IMR-90 (cell line): ENCODE measurements around the gene PLD3. TPM values are rescaled to one million over a fixed set of nuclear protein-coding genes. Genes with fewer than 3 reads are reported as not detected.

ENCODE experiments used
- ATAC-seq: fragments of 200-7000 bp; cut with Tn5 transposase; 2 replicates; pipeline ENCODE4 v1.9.1; 2020; ENCODE audit warnings: low read depth, mild to moderate bottlenecking, moderate library complexity
- BruUV-seq: library from RNA; stranded (reverse); fragments of 400-500 nt; replicated peaks from 2 replicates; lab custom pipeline; 2021; lab: Mats Ljungman, UMichigan
- CTCF ChIA-PET: fragments of 300-600 bp; formaldehyde crosslinking; extraction: SDS; loops from one replicate; lab custom pipeline; 2021; ENCODE audit warnings: antibody characterized with exemption; lab: Yijun Ruan, JAX
- POLR2A ChIA-PET: fragments of 300-600 bp; sonication (Branson Sonifier 250); formaldehyde crosslinking; loops from one replicate; lab custom pipeline; 2022; ENCODE audit warnings: antibody characterized with exemption; ENCODE audit not compliant: unreplicated experiment; lab: Charles Lee
- DNase-seq: peaks from one replicate; pipeline ENCODE4 v3.0.0; 2013
- H2AFZ ChIP-seq: replicated peaks from 2 replicates; pipeline ENCODE3; 2013; ENCODE audit warnings: low read length, mild to moderate bottlenecking; ENCODE audit not compliant: poor library complexity
- H2AK5ac ChIP-seq: 2 replicates; pipeline ENCODE4 v1.6.1; 2013; ENCODE audit warnings: low read depth, low read length, inconsistent platforms
- H2AK9ac ChIP-seq: replicated peaks from 2 replicates; pipeline ENCODE3; 2013; ENCODE audit warnings: mild to moderate bottlenecking, low read depth, low read length, moderate library complexity; ENCODE audit not compliant: poor library complexity
- H2BK120ac ChIP-seq: 2 replicates; pipeline ENCODE4 v1.6.1; 2013; ENCODE audit warnings: low read depth, low read length, inconsistent platforms
- H2BK15ac ChIP-seq: 3 replicates; pipeline ENCODE4 v1.6.1; 2013; ENCODE audit warnings: low read depth, low read length, inconsistent platforms
- H2BK20ac ChIP-seq: 2 replicates; pipeline ENCODE4 v1.6.1; 2013; ENCODE audit warnings: low read depth, mild to moderate bottlenecking, inconsistent platforms, low read length, moderate library complexity
- H2BK5ac ChIP-seq: 2 replicates; pipeline ENCODE4 v1.6.1; 2013; ENCODE audit warnings: mild to moderate bottlenecking, low read depth, low read length, inconsistent platforms; ENCODE audit not compliant: poor library complexity, severe bottlenecking
- H3K14ac ChIP-seq: replicated peaks from 2 replicates; pipeline ENCODE4 v1.6.1; 2013; ENCODE audit warnings: low read depth, low read length, inconsistent platforms
- H3K18ac ChIP-seq: 2 replicates; pipeline ENCODE4 v1.6.1; 2013; ENCODE audit warnings: low read depth, low read length, control low read depth
- H3K23ac ChIP-seq: 2 replicates; pipeline ENCODE4 v1.6.1; 2013; ENCODE audit warnings: low read depth, low read length, inconsistent platforms
- H3K27ac ChIP-seq: 2 replicates; pipeline ENCODE4 v1.5.1; 2013; ENCODE audit warnings: mild to moderate bottlenecking, control low read depth, low read length; ENCODE audit not compliant: insufficient read depth
- H3K27me3 ChIP-seq: 2 replicates; pipeline ENCODE4 v1.6.1; 2013; ENCODE audit warnings: low read length; ENCODE audit not compliant: control insufficient read depth, insufficient read depth
- H3K36me3 ChIP-seq: 2 replicates; pipeline ENCODE4 v1.6.1; 2013; ENCODE audit warnings: low read length, mixed read lengths; ENCODE audit not compliant: control insufficient read depth, insufficient read depth
- H3K4ac ChIP-seq: 2 replicates; pipeline ENCODE4 v1.6.1; 2013; ENCODE audit warnings: low read depth, low read length, inconsistent platforms
- H3K4me1 ChIP-seq: 2 replicates; pipeline ENCODE4 v1.6.1; 2013; ENCODE audit warnings: low read length, mixed read lengths; ENCODE audit not compliant: control insufficient read depth, insufficient read depth
- H3K4me2 ChIP-seq: 2 replicates; pipeline ENCODE4 v1.6.1; 2013; ENCODE audit warnings: low read depth, mild to moderate bottlenecking, control low read depth, low read length, moderate library complexity
- H3K4me3 ChIP-seq: 2 replicates; pipeline ENCODE4 v1.5.1; 2013; ENCODE audit warnings: low read depth, mild to moderate bottlenecking, control low read depth, low read length, moderate library complexity; ENCODE audit not compliant: insufficient read depth
- H3K56ac ChIP-seq: 2 replicates; pipeline ENCODE4 v1.6.1; 2013; ENCODE audit warnings: low read length, inconsistent platforms; ENCODE audit not compliant: insufficient read depth; ENCODE audit errors: extremely low read depth
- H3K79me1 ChIP-seq, 2 experiments: 2 replicates each; pipeline ENCODE4 v1.6.1; 2013; ENCODE audit warnings: low read length in 2 of 2, inconsistent platforms in 1 of 2, low read depth in 1 of 2
- H3K9ac ChIP-seq: 2 replicates; pipeline ENCODE4 v1.6.1; 2013; ENCODE audit warnings: low read depth, low read length, control low read depth
- H3K9me1 ChIP-seq: 2 replicates; pipeline ENCODE4 v1.6.1; 2013; ENCODE audit warnings: low read length, inconsistent platforms; ENCODE audit not compliant: insufficient read depth
- H3K9me3 ChIP-seq: 2 replicates; pipeline ENCODE4 v1.6.1; 2013; ENCODE audit warnings: low read length; ENCODE audit not compliant: control insufficient read depth, insufficient read depth
- H4K20me1 ChIP-seq: 2 replicates; pipeline ENCODE4 v1.6.1; 2013; ENCODE audit warnings: low read length, inconsistent platforms; ENCODE audit not compliant: insufficient read depth
- H4K5ac ChIP-seq: 2 replicates; pipeline ENCODE4 v1.6.1; 2013; ENCODE audit warnings: mild to moderate bottlenecking, low read depth, low read length, control low read depth
- H4K8ac ChIP-seq, 2 experiments: 2 replicates each; pipeline ENCODE4 v1.6.1; 2013; ENCODE audit warnings: low read depth in 2 of 2, low read length in 2 of 2, control low read depth in 1 of 2, inconsistent platforms in 1 of 2
- H4K91ac ChIP-seq: 2 replicates; pipeline ENCODE4 v1.6.1; 2013; ENCODE audit warnings: low read depth, low read length, inconsistent platforms; ENCODE audit not compliant: insufficient read depth
- CHD1 ChIP-seq: IDR thresholded peaks from 2 replicates; pipeline ENCODE4 v1.6.1; 2012; ENCODE audit warnings: low read depth, low read length, improper control_type of control experiment
- FOS ChIP-seq: fragments of 150-350 bp; IDR thresholded peaks from 2 replicates; pipeline ENCODE4 v1.6.1; 2016; ENCODE audit warnings: low read depth, low read length
- MAFK ChIP-seq: IDR thresholded peaks from 2 replicates; pipeline ENCODE4 v1.6.1; 2012; ENCODE audit warnings: low read depth, low read length, improper control_type of control experiment
- MAZ ChIP-seq: IDR thresholded peaks from 2 replicates; pipeline ENCODE4 v1.6.1; 2012; ENCODE audit warnings: low read depth, mild to moderate bottlenecking, low read length, improper control_type of control experiment, moderate library complexity, borderline replicate concordance
- MXI1 ChIP-seq: IDR thresholded peaks from 2 replicates; pipeline ENCODE4 v1.6.1; 2012; ENCODE audit warnings: low read depth, mild to moderate bottlenecking, low read length, moderate library complexity, borderline replicate concordance
- NFE2L2 ChIP-seq: fragments of 150-350 bp; IDR thresholded peaks from 2 replicates; pipeline ENCODE4 v1.6.1; 2016; ENCODE audit warnings: low read depth, mild to moderate bottlenecking, low read length
- RAD21 ChIP-seq: IDR thresholded peaks from 2 replicates; pipeline ENCODE4 v1.6.1; 2012; ENCODE audit warnings: low read length, improper control_type of control experiment
- RFX5 ChIP-seq: IDR thresholded peaks from 2 replicates; pipeline ENCODE4 v1.8.0; 2012; ENCODE audit warnings: low read depth, mild to moderate bottlenecking, low read length, moderate library complexity
- SMC3 ChIP-seq: fragments of 150-350 bp; IDR thresholded peaks from 2 replicates; pipeline ENCODE4 v1.6.1; 2016; ENCODE audit warnings: low read depth, mild to moderate bottlenecking, antibody characterized with exemption, low read length, moderate library complexity
- WGBS, 2 experiments: methylation state at CpG; one replicate each; pipeline versions ENCODE4 v1.1.5 to v1.1.7; 2013; ENCODE audit warnings: missing lambda C conversion rate in 2 of 2; ENCODE audit not compliant: insufficient read length in 1 of 2; ENCODE audit errors: extremely low coverage in 2 of 2; 5-methylcytosine and 5-hydroxymethylcytosine counted together
- dilution Hi-C: fragments of 300-500 bp; cut with HindIII; formaldehyde crosslinking; loops from one replicate; pipeline ENCODE4 v1.14.3; 2018; ENCODE audit warnings: low sequenced_read_pairs; ENCODE audit not compliant: unreplicated experiment
- in situ Hi-C: fragments of 300-500 bp; cut with MboI; formaldehyde crosslinking; loops from 3 replicates; pipeline ENCODE4 v1.14.3; 2019; ENCODE audit warnings: low sequenced_read_pairs, inconsistent platforms, mixed read lengths
- intact Hi-C: fragments of 100-400 bp; cut with micrococcal nuclease; formaldehyde crosslinking; loops from 2 replicates; pipeline ENCODE4 v1.10.0; 2022
- polyA plus RNA-seq, 3 experiments: library from polyadenylated mRNA; depleted of rRNA; stranded (reverse); fragments of >200 nt; gene quantifications; 2 replicates each; pipeline ENCODE4 v1.2.3, GENCODE V29; 2012; ENCODE audit warnings: low replicate concordance in 1 of 3
- total RNA-seq: library from RNA; depleted of rRNA; stranded (reverse); fragments of >200 nt; gene quantifications from 2 replicates; pipeline ENCODE4 v1.2.3, GENCODE V29; 2012
- TF ChIP-seq, protein P1 (sequence below): fragments of 150-350 bp; IDR thresholded peaks from 2 replicates; pipeline ENCODE4 v1.6.1; 2016; ENCODE audit warnings: low read depth, mild to moderate bottlenecking, low read length, moderate library complexity, borderline replicate concordance
- TF ChIP-seq, protein P2 (sequence below): fragments of 150-350 bp; IDR thresholded peaks from 2 replicates; pipeline ENCODE4 v1.6.1; 2017; ENCODE audit warnings: mild to moderate bottlenecking, antibody characterized with exemption, low read length, low read depth

Gene PLD3
- total and polyA plus RNA-seq, 2 of the 4 experiments (the other 2 are of a cell fraction): 117 to 665 TPM

DNA sequence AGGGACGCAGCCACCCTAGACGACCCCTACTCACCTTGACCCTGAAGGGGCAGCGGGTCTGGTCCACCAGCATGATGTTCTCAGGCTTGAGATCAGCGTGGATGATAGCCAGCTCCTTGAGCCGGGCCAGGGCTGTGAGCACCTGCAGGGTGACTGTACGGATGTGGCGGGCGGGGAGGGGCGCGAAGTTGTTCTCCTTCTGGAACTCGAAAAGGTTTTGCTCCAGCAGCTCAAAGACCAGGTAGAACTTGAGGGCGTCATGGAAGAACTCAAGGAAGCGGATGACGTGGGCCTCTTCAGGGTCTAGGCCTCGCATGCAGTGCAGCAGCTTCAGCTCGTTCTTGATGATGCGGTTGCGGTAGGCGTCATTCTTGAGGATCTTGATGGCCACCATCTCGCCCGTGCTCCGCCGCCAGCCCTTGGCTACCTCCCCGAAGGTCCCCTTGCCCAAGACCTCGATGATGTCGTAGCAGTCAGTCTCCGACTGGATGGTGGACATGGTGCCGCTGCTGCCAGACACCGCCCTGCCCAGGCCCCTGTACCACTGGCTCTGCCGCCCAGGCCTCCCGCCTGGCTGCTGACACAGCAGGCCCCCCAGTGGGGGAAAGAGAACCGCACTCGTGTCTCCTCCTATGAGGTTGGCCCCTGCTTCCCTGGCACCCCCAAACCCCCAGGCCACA lies 41.0 kb downstream of the PLD3 start:
- Histone ChIP-seq H3K23ac (no peak overlapping the region), H4K91ac (no peak overlapping the region), H2BK5ac (no peak overlapping the region), H3K4me3 (no peak overlapping the region), H4K5ac (no peak overlapping the region), H3K9me3 (no peaks in the 10 kb centered on the region), H3K14ac (no peak overlapping the region), H3K18ac (no peak overlapping the region), H2BK120ac (no peak overlapping the region), H2AK9ac (no peak overlapping the region), H3K4me1 (no peaks in the 10 kb centered on the region), H4K20me1 (no peaks in the 10 kb centered on the region), H3K4me2 (no peak overlapping the region), H3K79me1 (no peaks in the 10 kb centered on the region), H3K27ac (no peak overlapping the region), H2AK5ac (no peak overlapping the region), H3K36me3 (no peaks in the 10 kb centered on the region), H3K9me1 (no peaks in the 10 kb centered on the region), H2AFZ (no peak overlapping the region), H3K4ac (no peak overlapping the region), H3K9ac (no peak overlapping the region), H2BK15ac (no peak overlapping the region), H3K27me3 (no peaks in the 10 kb centered on the region; the same call in 1 of the 2 replicates), H3K56ac (no peak overlapping the region), H4K8ac (no peak overlapping the region), H2BK20ac (no peak overlapping the region)
- TF ChIP-seq FOS: no peak
- TF ChIP-seq CHD1: no peak
- no peak for TF ChIP-seq RFX5
- no peak for TF ChIP-seq RAD21
- TF ChIP-seq NFE2L2: no peak
- TF ChIP-seq, protein P1, sequence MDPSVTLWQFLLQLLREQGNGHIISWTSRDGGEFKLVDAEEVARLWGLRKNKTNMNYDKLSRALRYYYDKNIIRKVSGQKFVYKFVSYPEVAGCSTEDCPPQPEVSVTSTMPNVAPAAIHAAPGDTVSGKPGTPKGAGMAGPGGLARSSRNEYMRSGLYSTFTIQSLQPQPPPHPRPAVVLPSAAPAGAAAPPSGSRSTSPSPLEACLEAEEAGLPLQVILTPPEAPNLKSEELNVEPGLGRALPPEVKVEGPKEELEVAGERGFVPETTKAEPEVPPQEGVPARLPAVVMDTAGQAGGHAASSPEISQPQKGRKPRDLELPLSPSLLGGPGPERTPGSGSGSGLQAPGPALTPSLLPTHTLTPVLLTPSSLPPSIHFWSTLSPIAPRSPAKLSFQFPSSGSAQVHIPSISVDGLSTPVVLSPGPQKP: no peak
- TF ChIP-seq, protein P2, sequence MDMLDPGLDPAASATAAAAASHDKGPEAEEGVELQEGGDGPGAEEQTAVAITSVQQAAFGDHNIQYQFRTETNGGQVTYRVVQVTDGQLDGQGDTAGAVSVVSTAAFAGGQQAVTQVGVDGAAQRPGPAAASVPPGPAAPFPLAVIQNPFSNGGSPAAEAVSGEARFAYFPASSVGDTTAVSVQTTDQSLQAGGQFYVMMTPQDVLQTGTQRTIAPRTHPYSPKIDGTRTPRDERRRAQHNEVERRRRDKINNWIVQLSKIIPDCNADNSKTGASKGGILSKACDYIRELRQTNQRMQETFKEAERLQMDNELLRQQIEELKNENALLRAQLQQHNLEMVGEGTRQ: no peak
- TF ChIP-seq MAZ: no peak
- TF ChIP-seq MAFK: no peak
- TF ChIP-seq MXI1: no peak
- TF ChIP-seq SMC3: no peak
- dilution Hi-C loops: no loop called here
- in situ Hi-C loops: no loop called here
- no TSS peak for BruUV-seq
- intact Hi-C loops: no loop called here
- no peak for ATAC-seq
- WGBS, 2 experiments: 95% methylated on average over 22 of the region's 33 CpGs; no CpG with 5 or more reads in 1 of the 2 experiments
- ChIA-PET CTCF (interaction anchor here (0.7 kb wide), 1 partner anchor 31 kb away, joined by 3 read pairs; no protein-coding TSS in a partner anchor), POLR2A (no interaction called here)
- no peak for DNase-seq
